ENCODE measurements around the gene FALEC.
A peak's percentile ranks its signal among the peaks of the same experiment; 100 is the strongest.
"Not testable (repeated sequence)": the region's sequence is repeated elsewhere in the genome, so short reads cannot be mapped to it uniquely, and the experiment has no call there.

FALEC gene

DNA sequence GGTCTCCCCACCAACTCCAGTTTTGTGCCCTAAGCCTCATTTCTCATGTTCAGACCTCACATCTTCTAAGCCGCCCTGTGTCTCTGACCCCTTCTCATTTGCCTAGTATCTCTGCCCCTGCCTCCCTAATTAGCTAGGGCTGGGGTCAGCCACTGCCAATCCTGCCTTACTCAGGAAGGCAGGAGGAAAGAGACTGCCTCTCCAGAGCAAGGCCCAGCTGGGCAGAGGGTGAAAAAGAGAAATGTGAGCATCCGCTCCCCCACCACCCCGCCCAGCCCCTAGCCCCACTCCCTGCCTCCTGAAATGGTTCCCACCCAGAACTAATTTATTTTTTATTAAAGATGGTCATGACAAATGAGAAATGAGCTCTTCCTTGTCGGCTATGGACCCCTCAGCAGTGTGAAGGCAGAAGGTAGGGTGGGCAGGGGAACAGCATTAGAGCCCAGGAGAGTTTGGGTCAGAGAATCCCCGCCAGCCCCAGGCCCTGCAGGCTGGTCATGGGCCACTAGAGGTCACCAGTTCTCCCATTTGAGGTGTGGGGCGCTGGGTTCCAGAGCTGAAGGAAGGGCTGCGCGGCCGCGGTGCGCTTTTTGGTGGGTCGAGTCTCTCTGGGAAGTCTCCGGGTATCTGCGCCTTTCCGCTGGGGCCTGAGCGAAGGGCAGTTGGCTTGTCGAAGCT is 45.2 kb downstream of the FALEC start:
- DNase-seq, result peak; percentile 82

GRCh38 chr1:150561254-150561973 is 45.9 kb downstream of the FALEC start:
- DNase-seq, result peak; percentile 51

DNA sequence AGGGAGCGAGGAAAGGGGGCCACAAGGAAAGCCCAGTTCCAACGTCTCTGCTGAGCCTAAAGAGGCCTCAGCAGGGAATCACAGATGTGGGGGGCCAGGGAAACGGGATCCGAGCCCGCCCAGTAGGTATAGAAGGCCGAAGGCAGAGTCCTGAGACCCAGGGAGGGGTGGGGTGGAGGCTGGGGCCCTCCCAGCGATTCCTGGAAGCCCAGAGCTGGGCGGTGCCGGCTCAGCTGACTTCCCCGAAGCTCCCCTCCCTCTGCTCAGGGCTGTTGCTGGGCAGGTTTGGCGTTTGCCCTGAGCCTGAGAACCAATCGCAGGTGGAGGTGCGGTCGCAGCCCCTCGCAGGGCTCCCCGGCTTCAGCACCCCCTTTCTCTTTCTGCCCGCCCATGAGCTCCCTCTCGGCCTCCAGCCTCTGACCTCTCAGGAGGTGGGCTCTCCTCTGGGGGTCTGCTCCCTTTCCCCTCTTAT is 46.5 kb downstream of the FALEC start:
- DNase-seq, result peak; percentile 80

DNA sequence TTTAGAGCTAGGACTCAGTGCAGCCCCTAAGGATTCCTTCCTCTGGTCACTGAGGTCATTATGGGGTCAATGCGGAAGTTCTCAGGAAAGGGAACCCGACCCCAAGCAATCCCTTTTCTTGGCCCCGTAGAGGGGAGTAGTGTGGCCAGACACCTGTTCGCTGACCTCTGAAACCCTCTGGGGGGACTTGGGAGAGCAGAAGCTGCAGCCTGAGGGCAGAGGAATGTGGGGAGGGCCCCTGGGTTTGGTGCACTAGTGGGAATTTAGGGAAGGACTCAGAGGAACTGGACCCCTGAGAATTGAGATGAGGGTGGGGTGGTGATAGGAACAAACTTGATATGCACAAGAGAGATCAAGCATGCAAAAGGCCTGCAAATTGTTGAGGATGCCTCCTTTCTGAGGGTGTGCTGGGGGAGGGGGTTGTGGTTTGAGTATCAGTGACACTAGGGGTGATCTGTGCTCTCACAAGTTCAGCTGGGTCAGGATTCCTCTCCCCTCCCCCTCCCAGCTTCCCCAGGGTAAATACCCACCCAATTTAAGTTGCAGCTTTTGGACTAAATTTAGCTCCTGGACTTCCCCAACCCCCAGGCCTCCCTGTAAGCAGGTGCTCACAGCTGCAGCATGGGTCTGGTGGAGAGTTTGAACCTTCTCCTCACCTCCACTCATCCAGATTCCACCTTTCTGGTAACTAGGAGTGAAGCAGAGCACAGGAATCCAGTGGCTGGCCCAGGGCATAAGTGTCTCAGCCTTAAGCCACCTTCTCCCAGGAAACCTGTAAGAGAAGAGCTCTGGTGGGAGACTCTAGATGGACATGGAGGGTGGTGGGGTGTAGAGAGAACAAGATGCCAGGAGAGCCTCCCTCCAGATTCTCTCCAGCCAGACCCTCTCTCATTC is 47.1 kb downstream of the FALEC start:
- peak; percentile 61 for DNase-seq

DNA sequence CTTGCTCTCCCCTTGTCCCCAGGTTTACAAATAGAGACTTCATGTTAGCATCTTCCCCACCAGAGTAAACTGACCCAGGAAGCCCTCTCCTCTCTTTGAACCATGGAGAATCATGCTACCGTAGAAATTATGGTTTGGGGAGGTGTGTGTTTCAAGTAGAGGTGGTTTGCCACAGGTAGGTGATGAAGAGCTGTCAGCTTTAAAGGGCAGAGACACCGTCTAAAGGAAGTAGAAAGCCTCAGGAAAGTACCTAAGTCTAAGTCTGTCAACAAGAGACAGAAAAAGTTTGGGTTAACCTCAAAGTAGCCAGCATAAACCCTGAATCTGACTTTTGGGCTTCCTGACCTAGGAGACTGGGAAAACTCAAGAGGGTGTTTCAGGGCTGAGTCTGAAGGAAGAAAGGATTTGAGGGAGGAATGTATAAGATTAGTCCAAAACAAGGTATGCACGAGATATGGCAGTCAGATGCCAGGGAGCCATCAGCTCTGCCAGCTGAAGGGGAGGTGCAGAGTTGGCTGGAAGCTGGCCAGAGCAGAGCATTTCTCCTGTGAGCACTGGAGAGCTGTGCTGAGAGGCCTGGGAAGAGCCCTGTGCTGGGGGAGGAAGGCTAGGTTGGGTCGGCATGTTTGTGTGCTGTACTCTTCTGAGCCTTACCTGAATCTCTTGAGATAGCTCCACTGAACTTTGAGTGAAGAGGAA is 47.9 kb downstream of the FALEC start:
- DNase-seq, result peak; percentile 42

- no peak for DNase-seq
Observed at GRCh38 chr1:150564051-150564991, 48.8 kb downstream of the FALEC start.

GRCh38 chr1:150565240-150565991 is 49.9 kb downstream of the FALEC start:
- DNase-seq, result not testable (repeated sequence)

DNA sequence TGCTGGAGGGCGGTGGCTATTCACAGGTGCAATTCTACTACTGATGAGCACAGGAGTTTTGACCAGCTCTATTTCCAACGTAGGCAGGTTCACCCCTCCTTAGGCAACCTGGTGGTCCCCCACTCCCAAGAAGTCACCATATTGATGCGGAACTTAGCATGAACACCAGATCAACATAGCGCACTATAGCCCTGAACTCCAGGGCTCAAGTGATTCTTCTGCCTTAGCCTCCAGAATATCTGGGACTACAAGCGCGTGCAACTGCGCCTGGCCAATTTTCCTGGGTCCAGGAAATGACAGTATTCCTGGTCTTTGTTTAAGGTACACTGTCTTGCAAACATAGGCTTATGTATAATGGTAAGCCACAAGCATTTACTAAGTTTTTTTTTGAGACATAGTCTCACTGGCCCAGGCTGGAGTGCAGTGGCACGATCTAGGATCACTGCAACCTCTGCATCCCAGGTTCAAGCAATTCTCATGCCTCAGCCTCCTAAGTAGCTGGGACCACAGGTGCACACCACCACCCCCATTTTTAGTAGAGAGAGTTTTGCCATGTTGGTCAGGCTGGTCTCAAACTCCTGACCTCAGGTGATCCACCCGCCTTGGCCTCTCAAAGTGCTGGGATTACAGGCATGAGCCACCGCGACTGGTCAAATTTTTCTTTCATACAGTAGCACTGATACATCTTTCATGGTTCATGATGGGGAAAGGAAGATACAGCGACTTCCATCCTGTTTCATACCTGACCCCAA is 51.2 kb downstream of the FALEC start:
- DNase-seq, result no peak

DNA sequence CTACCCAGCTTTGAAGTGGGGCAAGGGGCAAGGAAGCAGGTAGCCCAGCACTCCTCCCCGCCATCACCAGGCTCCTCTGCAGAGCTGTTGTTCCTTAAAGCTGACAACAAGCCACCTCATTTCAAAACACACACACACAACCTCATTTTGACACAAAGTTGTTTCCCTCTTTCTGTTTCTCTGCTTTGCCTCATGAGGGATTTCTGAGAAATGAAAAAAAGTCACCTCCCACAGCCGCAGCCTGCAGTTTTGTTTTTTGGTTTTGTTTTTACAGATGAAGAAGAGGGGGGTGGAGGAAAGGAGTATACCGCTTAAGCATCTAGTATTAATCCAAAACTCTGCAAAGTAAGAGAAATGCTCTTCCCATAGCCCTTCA is 51.8 kb downstream of the FALEC start:
- DNase-seq, result peak; percentile 34

DNA sequence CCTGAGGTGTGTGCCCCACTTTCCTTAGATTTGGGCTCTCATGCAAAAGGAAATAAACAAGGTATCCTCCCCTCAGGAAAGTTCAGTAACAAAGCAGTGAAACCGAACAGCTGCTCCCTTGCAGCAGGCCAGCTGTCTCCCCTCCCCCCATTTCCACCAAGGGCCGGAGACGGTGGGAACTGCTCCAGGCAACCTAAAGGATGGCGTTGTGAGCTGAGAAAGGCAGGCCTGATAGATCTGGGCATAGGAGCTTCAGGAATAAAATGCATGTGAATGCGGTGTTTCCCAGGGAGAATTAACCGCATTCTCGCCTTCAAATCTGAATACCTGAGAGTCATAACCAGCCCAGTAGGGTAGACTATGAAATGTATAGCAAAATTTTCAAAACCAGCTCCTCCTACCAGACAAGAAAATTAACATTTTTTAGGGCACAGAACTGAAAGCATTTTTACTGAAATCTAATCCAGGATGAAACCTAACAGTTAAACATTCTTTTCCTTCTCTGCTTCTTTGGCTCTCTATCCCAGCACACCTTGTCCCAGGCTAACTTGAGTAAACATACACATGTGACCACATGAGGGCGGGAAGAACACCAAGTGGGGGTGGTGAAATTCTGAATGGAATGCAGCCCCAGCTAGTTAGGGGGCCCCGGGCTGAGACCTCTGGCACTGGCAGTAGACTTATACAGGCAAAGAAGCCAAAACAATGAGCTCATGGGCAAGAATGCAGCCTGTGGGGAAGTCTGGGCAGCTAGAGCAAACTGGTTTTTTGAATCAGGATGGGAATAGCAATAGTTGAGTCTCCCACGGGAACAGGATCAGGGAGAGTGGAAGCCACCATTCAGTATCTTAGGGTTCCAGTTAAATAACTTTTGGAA is 52.4 kb downstream of the FALEC start:
- DNase-seq, result no peak

DNA sequence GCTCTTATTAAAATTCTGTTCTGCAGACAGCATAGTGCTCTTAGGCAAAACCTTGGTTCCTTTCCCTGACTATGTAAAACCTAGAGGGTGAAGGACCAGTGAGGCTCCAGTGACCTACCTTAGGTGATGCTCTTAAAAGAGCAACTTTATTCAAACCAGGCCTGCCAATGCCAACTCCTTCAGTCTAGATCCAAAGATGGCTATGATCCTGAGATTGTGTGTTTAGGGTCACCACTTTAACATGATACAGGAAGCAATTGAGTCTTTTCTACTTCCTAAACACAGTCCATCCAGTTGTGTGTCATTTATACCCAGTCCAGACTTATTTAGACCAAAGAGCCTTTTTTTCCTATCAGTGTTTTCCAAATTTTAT is 53.0 kb downstream of the FALEC start:
- no peak for DNase-seq

DNA sequence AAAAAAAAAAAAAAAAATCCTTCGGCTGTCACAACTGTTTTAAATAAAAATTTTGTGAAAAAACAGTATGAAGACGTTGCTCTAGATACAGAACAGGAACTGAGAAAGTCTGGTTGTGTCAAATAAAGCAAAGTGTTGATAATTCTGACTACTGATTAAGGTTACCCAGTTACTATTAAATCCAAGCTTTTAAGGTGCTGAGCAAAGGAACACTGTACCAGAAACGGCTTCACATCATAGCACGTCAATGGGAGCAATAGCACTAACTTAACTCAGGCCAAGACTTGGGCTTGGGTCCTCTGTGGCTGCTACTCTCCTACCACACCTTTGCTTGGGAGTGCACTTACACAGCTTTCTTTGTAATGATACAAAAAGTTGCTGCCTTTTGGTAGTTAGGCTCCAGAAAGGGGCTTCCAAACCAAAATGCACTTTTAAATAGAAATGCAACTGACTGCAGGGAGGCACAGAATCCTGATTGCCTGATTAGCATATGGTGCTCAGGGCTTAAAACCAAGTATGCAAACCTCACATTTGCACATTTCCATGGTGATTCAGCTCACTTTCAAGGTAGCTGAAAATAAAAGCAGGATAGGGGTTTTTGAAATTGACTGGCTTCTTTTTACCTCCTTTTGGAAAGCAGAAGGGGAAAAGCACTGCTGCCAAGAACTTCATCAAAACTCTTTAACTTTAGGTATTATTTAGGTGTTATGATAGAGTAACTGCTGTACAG is 57.5 kb downstream of the FALEC start:
- no peak for DNase-seq

- not testable (repeated sequence) for DNase-seq
Observed at GRCh38 chr1:150573648-150574071, 58.1 kb downstream of the FALEC start.

GRCh38 chr1:150574260-150575071 is 58.9 kb downstream of the FALEC start:
- no peak for DNase-seq

GRCh38 chr1:150575072-150575489 is 59.5 kb downstream of the FALEC start:
- no peak for DNase-seq

- DNase-seq, result no peak
Observed at GRCh38 chr1:150575518-150576366, 60.2 kb downstream of the FALEC start.

- DNase-seq, result no peak
Observed at GRCh38 chr1:150576367-150576711, 60.8 kb downstream of the FALEC start.

Data from activated CD4-positive, alpha-beta T cell treated with anti-CD3 and anti-CD28 coated beads, Interleukin-2, amount 50 U/mL, for 1 hour (primary cell).